Measurements from ENCODE around the gene OGG1. TPM values are rescaled to one million over a fixed set of nuclear protein-coding genes. Genes with fewer than 3 reads are reported as not detected.

Gene OGG1
- total RNA-seq, 1 experiment from 2014 or later: 21.8 TPM

DNA sequence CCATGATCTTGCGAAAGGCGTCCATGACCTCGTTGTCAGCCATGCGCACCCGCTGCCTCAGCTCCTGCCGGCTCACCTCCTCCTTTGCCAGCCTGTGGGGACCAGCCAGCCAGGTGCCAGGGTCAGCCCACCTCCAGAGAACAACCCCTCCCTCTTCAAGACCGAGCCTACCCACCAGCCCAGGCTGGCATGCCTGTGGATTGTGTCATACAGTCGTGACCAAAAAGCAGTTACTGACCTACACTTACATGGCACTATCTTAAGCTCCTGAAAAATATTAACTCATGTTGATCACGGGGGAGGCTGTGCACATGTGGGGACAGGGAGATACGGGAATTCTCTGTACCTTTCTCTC, 30.7 kb downstream of the OGG1 start:
- no peak for DNase-seq
- no peaks in the 10 kb centered on the region for H3K9me3 Mint-ChIP-seq (ENCODE audit: low read depth, unreplicated experiment)
- no peak overlapping the region for H3K27ac Mint-ChIP-seq (ENCODE audit: unreplicated experiment)
- CTCF ChIA-PET: no interaction called here
- intact Hi-C loops (cut with micrococcal nuclease; ENCODE audit: unreplicated experiment): no loop called here
- no peaks in the 10 kb centered on the region for H3K4me1 Mint-ChIP-seq (ENCODE audit: low read depth, unreplicated experiment)
- no TSS peak for BruUV-seq (replicated peaks)
- TF ChIP-seq, protein P1, sequence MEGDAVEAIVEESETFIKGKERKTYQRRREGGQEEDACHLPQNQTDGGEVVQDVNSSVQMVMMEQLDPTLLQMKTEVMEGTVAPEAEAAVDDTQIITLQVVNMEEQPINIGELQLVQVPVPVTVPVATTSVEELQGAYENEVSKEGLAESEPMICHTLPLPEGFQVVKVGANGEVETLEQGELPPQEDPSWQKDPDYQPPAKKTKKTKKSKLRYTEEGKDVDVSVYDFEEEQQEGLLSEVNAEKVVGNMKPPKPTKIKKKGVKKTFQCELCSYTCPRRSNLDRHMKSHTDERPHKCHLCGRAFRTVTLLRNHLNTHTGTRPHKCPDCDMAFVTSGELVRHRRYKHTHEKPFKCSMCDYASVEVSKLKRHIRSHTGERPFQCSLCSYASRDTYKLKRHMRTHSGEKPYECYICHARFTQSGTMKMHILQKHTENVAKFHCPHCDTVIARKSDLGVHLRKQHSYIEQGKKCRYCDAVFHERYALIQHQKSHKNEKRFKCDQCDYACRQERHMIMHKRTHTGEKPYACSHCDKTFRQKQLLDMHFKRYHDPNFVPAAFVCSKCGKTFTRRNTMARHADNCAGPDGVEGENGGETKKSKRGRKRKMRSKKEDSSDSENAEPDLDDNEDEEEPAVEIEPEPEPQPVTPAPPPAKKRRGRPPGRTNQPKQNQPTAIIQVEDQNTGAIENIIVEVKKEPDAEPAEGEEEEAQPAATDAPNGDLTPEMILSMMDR (IDR thresholded peaks at IDR 0.05; ENCODE audit: unreplicated experiment): no peak
- H3K4me3 Mint-ChIP-seq (ENCODE audit: low read depth, unreplicated experiment): no peak overlapping the region
- H3K27me3 Mint-ChIP-seq (ENCODE audit: unreplicated experiment): no peaks in the 10 kb centered on the region
- peaks cover 20% of the 10 kb centered on the region for H3K36me3 Mint-ChIP-seq (ENCODE audit: insufficient read depth, unreplicated experiment)

DNA sequence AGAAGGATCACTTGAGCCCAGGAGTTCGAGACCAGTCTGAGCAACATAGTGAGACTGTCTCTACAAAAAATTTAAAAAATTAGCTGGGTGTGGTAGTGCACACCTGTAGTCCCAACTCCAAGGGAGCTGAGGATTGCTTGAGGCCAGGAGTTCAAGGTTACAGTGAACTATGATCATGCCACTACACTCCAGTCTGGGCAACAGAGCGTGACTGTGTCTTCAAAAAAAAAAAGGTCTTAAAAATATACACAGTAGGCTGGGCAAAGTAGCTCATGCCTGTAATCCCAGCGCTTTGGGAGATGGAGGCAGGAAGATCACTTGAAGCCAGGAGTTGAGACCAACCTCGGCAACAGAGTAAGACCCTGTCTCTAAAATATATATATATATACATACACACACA, 31.2 kb downstream of the OGG1 start:
- Mint-ChIP-seq H3K4me3 (ENCODE audit: low read depth, unreplicated experiment) (no peak overlapping the region), H3K27ac (ENCODE audit: unreplicated experiment) (no peak overlapping the region), H3K36me3 (ENCODE audit: insufficient read depth, unreplicated experiment) (peaks cover 25% of the 10 kb centered on the region), H3K4me1 (ENCODE audit: low read depth, unreplicated experiment) (no peaks in the 10 kb centered on the region), H3K9me3 (ENCODE audit: low read depth, unreplicated experiment) (no peaks in the 10 kb centered on the region), H3K27me3 (ENCODE audit: unreplicated experiment) (no peaks in the 10 kb centered on the region)
- TF ChIP-seq, protein P1 (IDR thresholded peaks at IDR 0.05; ENCODE audit: unreplicated experiment): no peak
- BruUV-seq (replicated peaks): no TSS peak
- intact Hi-C loops (cut with micrococcal nuclease; ENCODE audit: unreplicated experiment): no loop called here
- DNase-seq: no peak
- CTCF ChIA-PET: no interaction called here

DNA sequence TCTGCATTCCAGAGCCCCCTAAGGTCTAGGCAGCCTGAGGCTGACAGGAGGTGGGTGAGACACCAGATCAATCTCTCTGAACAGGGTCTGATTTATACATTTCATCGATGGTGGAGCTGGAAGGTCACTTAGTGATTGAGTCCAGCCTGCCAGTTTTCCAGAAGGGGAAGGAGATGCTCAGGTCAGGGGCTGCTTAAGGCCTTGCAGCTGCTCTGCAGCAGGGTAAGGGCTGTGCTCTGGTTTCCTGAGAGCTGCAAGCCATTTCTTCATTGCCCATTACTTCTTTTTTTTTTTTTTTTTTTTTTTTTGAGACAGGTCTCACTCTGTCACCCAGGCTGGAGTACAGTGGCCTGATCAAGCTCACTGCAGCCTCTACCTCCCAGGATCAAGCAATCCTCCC, 31.8 kb downstream of the OGG1 start:
- H3K27ac Mint-ChIP-seq (ENCODE audit: unreplicated experiment): no peak overlapping the region
- TF ChIP-seq, protein P1 (IDR thresholded peaks at IDR 0.05; ENCODE audit: unreplicated experiment): no peak
- CTCF ChIA-PET: no interaction called here
- no peak for DNase-seq
- no peaks in the 10 kb centered on the region for H3K27me3 Mint-ChIP-seq (ENCODE audit: unreplicated experiment)
- no TSS peak for BruUV-seq (replicated peaks)
- H3K9me3 Mint-ChIP-seq (ENCODE audit: low read depth, unreplicated experiment): no peaks in the 10 kb centered on the region
- no peak overlapping the region for H3K4me3 Mint-ChIP-seq (ENCODE audit: low read depth, unreplicated experiment)
- intact Hi-C loops (cut with micrococcal nuclease; ENCODE audit: unreplicated experiment): no loop called here
- peaks cover 30% of the 10 kb centered on the region for H3K36me3 Mint-ChIP-seq (ENCODE audit: insufficient read depth, unreplicated experiment)
- no peaks in the 10 kb centered on the region for H3K4me1 Mint-ChIP-seq (ENCODE audit: low read depth, unreplicated experiment)

DNA sequence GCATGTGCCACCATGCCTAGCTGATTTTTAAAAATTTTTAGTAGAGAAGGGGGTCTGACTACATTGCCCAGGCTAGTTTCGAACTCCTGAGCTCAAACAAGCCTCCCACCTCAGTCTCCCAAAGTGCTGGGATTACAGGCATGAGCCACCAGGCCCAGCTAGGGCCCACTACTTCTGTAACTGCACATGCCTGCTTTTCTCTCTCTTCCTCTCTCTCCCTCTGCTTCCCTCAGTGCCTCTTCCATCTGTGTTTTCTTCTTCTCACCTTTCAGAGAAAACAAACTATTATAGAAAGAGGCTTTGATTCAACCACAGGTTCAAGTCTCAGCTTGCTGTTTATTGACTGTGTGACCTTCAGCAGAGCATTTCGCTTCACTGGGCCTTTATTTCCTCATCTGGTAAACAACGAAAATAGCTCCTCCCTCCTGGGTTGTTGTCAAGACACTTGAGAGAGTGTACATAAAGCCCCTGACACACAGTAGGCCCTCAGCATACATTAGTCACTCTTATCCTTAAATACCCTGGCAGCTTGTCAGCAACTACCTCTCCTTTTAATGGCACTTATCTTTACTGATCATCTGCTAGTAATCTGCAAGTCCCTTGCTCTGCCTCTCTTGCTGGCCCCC, 32.3 kb downstream of the OGG1 start:
- H3K9me3 Mint-ChIP-seq (ENCODE audit: low read depth, unreplicated experiment): no peaks in the 10 kb centered on the region
- H3K36me3 Mint-ChIP-seq (ENCODE audit: insufficient read depth, unreplicated experiment): peaks cover 30% of the 10 kb centered on the region
- H3K4me3 Mint-ChIP-seq (ENCODE audit: low read depth, unreplicated experiment): no peak overlapping the region
- BruUV-seq (replicated peaks): no TSS peak
- intact Hi-C loops (cut with micrococcal nuclease; ENCODE audit: unreplicated experiment): no loop called here
- H3K27me3 Mint-ChIP-seq (ENCODE audit: unreplicated experiment): no peaks in the 10 kb centered on the region
- H3K4me1 Mint-ChIP-seq (ENCODE audit: low read depth, unreplicated experiment): no peaks in the 10 kb centered on the region
- TF ChIP-seq, protein P1 (IDR thresholded peaks at IDR 0.05; ENCODE audit: unreplicated experiment): no peak
- CTCF ChIA-PET: interaction anchor here (1.0 kb wide), 1 partner anchor 14 kb away, joined by 4 read pairs; no protein-coding TSS in a partner anchor
- no peak for DNase-seq
- no peak overlapping the region for H3K27ac Mint-ChIP-seq (ENCODE audit: unreplicated experiment)
